Stimulated activated CD4-positive, alpha-beta T cell treated with anti-CD3 and anti-CD28 coated beads, TNF-alpha, amount 100 ng/mL, for 48 hours (primary cell): ENCODE measurements around the gene CACNG3.
"Not testable (repeated sequence)": the region's sequence is repeated elsewhere in the genome, so short reads cannot be mapped to it uniquely, and the experiment has no call there.

ENCODE experiments used
- DNase-seq, 3 donors: peaks; one replicate each; pipeline ENCODE4 v3.0.0-alpha.2; 2020; ENCODE audit warnings: low read depth in 3 of 3

Gene CACNG3

DNA sequence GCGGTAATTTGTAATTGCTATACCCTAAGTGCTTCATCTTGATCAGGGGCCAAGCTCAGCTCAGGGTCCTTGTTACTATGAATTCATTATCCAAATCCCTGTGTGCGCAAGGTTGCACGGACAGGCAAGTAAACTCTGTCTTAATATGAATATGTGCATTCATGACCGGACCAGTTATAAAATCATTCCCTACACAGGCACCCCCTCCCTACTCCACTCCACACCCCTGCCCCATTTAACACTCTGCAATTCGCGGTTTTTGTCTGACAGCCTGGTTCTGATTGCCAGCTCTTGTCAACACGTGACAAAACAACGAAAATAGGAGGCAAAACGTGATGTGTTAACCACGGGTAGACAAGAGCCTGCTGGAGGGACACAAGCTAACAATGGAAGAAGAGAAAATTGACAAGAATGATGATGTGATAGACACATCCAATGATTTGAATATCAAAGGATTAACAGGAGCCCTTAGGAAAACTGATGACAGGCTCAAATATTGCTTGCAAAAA lies 76.5 kb downstream of the CACNG3 start:
- DNase-seq, result no peak

DNA sequence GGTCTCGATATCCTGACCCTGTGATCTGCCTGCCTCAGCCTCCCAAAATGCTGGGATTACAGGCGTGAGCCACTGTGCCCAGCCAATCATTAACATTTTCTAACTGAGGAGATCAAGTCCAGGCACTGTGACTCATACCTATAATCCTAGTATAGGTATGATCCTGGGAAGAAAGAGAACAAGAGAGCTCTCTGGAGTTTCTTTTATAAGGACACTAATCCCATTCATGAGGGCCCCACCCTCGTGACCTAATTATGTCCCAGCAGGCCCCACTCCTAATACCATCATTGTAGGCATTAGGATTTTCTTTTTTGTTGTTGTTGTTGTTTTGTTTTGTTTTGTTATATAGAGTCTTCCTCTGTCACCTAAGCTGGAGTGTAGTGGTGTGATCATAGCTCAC lies 80.4 kb downstream of the CACNG3 start:
- no peak for DNase-seq

DNA sequence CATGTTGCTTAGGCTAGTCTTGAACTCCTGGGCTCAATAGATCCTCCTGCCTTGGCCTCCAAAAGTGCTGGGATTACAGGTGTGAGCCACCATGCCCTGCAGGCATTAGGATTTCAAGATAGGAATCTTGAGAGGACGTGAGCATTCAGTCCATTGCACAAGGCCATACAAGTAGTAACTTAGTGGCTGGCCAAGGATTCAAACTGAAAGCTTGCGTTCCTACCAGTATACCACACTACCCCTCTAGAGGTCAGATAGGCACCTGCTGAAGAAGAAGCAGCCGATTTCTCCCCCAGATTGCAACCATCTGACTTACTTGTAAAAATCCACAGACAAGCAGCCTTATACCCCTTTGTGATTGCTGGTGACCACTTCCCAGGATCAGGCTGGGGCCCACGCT lies 80.9 kb downstream of the CACNG3 start:
- no peak for DNase-seq

DNA sequence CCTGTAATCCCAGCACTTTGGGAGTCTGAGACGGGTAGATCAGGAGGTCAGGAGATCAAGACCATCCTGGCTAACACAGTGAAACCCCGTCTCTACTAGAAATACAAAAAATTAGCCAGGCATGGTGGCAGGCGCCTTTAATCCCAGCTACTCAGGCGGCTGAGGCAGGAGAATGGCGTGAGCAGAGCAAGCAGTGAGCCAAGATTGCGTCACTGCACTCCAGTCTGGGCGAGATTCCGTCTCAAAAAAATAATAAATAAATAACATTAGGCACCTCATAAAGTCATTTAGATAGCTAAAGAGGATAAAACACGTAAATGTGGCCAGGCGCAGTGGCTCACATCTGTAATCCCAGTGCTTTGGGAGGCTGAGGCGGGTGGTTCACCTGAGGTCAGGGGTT lies 87.7 kb downstream of the CACNG3 start:
- not testable (repeated sequence) for DNase-seq

DNA sequence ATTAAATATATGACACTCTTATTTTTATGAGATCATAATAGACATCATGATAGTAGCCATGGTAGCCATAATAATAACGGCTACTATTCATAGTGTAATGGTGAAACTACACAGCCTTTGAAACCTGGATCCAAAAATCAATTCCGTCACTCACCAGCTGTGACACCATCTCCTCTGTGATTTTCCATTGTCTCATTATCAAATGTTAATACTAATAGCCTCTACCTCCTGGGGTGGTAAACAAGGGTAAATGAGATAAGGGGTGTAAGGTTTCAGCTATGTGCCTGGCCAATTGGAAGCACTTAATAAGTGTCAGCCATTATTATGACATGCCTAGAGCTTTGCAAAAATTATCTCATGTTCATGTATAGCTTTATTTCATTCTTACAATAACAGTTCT lies 88.6 kb downstream of the CACNG3 start:
- DNase-seq, result no peak

DNA sequence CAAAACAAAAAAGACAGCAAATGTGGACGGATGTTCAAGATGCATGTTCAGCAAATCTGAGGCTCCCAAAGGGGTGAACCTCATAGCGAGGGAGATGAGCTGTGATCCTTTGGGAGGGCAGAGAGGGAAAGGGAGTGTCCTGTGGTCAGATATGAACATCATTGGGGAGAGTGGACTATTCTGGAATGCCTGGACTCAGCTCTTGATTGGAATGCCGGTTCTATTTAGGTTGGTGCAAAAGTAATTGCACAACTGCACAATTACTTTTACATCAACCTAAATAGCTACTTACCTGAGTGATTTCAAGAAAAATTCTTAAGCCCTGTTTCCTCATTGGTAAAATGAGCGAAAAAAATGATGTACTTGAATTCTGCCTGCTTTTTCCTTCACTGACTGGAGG lies 89.6 kb downstream of the CACNG3 start:
- no peak for DNase-seq

DNA sequence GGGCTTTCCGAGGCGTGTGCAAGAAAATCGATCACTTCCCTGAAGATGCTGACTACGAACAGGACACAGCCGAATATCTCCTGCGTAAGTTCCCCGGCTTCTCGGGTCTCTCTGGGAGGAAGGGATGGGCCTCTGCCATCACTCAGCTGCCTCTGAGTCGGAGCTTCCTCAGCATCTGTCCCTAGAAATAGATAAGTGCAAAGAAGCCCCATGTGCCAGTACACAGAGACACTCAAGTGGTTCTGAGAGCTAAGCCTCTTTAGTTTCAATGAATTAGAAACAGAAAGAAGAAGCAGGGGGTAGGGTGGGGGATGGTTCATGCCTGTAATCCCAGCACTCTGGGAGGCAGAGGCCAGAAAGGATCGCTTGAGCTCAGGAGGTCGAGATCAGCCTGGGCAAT lies 90.6 kb downstream of the CACNG3 start:
- DNase-seq, result no peak

DNA sequence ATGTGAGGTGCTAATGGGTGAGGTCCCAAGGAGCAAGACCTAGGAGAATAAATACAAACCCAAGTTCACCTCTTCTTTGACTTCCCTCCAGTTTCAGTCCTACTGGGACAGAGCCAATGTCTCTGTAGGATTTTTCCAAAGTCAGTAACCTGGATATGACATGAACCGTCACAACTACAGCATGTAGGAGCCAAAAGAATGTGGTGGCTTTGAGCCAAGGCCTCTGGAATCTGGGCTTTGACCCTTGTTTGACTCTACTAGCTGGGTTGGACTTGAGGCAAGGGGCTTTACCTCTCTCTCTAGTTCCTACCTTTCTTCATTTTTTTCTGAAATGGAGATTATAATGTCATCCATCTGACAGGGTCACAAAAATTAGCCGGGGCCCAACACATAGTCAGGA lies 91.4 kb downstream of the CACNG3 start:
- no peak for DNase-seq

DNA sequence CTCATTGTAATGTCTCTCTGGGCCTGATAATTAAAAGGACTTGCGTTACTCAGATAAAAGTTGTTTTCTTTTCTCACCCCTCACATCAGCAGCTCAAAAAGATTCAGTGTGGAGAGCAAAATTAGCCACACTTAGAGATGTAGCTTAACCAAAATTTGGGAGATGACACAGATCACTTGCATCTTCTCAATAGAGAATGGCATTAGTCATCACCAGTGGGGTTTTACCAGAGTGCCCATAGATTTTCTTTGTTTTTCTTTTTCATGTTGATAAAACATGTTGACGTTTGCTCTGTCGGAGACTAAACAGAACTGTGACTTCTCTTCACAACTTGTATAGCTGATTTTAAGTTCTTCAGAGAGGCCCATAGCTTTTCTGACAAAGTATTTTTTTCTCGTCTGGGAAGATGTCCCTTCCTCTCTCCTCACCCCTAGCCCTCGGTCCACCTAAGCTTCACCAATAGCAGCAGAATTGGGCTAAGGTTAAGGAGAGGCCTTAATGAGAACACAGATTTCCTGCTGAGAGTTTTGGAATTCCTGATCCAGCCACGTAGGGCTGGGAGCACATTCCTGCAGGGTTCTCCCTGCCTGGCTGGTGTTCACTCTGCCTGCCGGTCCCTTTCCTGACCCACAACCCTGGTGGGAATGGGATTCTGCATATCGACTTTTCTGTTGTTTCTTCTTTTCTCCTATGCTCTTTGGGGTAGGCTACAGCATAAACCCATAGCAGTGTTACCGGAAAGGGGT lies 92.6 kb downstream of the CACNG3 start:
- DNase-seq, result no peak

DNA sequence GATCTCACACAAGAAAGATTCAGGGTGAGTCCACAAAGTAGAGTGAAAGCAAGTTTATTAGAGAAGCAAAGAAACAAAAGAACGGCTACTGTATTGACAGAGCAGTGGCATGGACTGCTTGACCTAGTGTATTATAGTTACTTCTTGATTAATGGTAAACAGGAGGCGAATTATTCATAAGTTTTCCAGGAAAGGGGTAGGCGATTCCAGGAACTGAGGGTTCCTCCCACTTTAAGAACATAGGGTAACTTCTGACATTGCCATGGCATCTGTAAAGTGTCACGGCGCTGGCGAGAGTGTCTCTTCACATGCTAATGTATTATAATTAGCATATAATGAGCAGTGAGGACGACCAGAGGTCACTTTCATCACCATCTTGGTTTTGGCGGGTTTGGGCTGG lies 93.2 kb downstream of the CACNG3 start:
- DNase-seq, result no peak

DNA sequence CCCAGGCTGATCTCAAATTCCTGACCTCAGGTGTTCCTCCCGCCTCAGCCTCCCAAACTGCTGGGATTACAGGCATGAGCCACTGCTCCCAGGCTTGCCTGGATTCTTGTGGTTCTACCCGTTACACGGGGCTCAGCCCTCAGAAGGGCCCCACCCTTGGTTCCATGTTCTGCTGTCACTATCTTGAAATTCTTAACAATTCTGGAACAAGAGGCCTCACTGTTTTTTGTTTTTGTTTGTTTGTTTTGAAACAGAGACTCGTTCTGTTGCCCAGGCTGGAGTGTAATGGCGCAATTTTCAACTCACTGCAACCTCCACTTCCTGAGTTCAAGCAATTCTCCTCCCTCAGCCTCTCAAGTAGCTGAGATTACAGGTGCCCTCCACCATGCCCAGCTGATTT lies 96.6 kb downstream of the CACNG3 start:
- DNase-seq, result no peak

DNA sequence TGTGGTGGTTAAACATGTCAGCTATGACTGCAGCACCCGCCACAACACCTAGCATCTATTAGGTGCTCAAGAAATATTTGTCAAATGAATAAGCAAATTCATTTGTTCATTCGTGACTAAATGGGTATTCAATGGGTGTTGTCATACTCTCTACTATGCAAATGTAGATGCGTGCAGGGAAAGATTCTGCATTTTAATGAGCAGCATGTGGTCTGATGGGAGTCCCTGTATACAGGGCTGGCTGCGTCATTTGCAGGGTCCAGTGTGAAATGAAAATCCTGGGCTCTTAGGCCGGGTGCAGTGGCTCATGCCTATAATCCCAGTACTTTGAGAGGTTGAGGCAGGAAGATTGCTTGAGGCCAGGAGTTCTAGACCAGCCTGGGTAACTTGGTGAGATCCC lies 97.5 kb downstream of the CACNG3 start:
- DNase-seq, result no peak

DNA sequence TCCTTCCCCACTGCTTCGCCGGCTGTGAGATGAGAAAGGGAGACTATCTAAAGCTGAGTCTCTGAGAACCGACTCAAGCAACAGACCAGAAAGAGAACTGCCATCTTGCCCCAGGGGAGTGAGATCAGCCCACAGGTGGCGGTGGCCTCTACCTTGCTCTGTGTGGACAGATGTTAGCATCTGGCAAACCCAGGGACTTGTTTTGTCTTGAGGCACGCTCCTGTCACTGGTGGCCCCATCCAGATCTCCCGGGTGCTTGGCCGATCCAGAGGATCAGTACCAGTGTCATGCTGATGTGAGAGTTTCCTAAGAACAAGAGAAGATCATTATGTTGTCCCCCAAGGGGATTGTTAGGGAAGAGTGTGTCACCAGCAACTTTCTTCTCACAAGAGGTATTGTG lies 101.4 kb downstream of the CACNG3 start:
- no peak for DNase-seq

DNA sequence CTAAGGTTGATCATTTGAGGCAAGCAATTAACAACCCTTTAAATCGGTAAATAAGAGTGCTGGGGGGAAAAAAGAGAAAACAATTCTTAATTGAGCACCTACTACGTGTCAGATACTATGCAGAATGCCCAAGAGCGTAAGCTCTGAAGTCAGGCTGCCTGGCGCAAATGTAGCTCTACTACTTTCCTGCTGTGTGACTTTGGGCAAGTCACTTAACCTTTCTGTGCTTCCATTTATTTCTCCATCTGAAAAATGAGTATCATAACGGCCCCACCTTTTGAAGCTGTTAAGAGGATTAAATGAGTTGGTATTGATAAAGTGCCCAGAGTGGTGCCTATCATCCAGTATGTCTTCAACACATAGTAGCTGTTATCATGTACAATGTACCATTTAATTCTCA lies 102.0 kb downstream of the CACNG3 start:
- no peak for DNase-seq

DNA sequence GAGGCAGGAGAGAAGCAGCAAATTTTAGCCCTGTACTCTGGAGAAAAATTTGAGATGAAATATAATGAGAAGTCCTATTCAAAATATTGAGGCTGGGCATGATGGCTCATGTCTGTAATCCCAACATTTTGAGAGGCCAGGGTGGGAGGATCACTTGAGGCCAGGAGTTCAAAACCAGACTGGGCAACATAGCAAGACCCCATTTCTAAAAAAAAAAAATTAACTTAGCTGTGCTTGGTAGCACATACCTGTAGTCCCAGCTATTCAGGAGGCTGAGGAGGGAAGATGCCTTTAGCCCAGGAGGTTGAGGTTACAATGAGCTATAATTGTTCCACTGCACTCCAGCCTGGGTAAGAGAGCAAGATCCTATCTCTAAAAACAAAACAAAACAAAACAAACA lies 103.4 kb downstream of the CACNG3 start:
- DNase-seq, result no peak

DNA sequence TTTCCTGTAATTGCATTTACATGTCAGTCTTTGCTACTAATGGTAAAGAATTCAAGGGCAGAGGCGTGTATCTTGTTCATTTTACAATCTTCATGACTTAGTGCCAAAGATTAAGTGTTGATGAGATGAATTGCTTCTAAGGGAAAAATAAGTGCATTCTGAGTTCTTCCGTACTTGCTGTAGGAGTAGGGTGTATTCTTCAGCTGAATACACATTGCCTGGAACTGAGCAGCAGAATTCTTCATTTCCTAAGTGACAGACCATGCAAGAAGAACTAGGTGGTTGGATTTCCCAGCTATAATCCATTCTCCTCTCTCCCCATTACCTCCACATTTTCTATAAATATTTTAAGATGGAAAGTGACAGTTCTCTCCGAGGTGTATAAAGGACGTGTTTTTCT lies 104.8 kb downstream of the CACNG3 start:
- DNase-seq, result no peak

DNA sequence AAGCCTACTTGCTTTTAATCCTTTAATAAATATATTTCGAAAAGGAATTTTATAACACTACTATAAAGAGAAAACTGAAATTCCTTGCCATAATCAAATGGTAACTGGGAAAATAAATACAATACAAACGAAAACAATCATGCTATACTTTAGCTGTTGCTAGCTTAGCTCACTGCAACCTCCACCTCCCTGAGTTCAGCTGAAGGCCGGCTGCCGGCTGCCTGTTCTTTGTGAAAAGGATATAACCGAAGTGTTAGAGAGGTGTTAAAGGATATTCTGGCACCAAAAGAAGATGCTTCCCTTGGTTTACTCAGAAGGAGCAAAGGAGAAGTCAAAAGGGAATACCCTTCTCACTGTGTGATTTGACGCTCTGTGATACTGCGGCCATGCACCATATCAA lies 108.5 kb downstream of the CACNG3 start:
- no peak for DNase-seq

DNA sequence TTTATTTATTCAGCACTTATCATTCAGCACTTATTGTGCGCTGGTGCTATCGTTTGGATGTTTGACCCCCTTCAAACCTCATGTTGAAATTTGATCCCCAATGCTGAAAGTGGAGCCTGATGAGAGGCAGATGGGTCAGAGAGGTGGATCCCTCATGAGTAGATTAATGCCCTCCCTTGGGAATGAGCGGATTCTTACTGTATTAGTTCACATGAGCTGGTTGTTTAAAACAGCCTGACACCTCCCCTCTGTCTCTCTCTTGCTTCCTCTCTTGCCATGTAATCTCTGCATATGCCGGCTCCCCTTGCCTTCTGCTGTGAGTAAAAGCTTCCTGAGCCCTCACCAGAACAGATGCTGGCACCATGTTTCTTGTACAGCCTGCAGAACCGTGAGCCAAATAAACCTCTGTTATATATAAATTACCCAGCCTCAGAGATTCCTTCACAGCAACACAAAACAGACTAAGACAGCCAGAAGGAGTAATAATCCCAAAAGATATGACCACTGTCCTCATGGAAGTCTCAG lies 111.1 kb downstream of the CACNG3 start:
- no peak for DNase-seq

DNA sequence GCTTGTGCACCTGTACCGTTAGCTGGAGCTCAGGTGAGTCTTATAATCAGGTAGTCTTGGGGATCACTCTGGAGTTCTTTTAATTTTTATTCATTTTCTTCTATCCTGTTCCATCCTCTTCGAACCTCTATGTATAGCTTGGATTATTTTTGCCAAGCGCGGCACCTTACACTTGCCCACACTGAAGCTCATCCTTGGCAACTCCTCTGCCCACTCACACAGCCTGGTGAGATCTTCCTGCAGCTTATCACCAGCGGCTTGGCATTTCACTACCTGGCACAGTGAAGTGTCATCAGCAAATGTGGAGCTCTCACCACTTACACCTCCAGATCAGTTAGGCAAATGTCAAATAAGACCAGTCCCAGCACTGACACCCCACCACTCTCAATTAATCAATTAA lies 116.7 kb downstream of the CACNG3 start:
- no peak for DNase-seq

DNA sequence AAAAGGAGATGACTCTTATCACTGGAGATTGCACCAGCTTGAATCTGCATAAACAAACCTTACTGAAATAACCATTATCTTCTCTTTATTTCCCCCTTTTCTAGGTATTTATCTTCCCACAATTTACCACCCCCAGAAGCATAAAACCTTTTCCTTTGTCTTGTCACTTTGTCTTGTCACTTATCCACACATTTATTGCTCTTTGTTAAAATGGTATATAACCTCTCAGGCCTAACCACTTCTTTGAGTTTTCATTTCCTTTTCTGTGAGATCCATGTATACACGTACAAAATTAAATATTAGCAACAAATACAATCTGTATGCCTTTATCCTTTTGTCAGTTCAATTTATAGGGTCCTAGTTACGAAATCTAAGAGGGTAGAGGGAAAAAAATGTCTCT lies 122.9 kb downstream of the CACNG3 start:
- no peak for DNase-seq

DNA sequence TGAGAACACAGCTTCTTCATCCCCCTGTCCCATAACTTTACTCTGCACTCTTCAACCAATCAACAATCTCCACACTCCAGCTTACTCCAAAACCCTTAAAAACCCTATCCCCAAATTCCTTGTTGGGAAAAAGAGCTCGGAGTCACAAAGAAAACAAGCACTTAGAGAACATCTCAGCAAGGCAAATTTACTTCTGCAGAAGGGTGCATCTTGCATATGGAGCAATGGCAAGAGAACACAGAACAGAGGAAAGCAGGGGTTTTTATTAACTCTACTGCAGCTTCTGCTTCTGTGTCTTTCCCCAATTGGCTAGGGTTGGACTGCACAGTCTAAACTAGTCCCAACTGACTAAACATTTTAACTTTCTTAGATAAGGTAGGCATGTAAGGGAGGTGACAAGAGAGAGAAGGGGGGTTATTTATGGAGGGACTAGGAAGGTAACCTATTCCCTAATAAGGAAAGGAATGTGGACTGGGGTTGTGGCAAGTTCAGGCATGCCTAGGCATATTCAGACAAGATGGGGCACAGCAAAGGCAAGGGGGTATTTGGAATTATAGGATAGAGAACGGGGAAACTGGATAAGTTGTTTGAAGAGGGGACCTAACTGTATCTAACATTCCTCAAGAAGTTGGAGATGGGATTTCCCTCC lies 125.5 kb downstream of the CACNG3 start:
- DNase-seq, result no peak

DNA sequence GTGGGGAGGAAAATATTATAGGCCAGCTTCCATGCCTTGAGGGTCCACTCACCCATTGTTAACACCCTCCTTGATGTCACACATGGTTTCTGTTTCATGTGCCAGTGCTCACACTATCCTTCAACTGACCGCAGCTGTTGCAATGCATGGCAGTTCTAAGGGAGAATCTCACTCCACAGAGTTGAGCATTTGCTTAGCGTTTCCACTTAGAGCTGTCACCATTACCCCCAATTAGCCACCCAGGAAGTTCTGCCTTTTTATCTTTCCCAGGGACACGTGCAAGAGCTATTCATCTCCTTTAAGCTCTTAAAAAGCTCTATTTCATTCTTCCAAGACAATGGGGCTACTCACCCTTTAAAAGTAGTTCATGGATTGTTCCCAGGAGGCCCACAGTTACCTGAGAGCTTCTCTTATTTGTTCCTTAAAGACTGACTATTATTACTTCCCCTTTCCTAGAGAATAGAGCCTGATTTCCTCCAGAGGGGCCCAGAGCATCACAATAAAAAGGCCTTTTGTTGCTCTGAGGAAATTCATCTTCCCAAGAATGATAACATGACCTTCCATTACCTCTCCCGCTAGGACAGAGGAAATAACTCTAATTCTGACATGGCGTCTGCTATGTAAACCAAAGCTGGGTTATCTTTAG lies 126.8 kb downstream of the CACNG3 start:
- no peak for DNase-seq

DNA sequence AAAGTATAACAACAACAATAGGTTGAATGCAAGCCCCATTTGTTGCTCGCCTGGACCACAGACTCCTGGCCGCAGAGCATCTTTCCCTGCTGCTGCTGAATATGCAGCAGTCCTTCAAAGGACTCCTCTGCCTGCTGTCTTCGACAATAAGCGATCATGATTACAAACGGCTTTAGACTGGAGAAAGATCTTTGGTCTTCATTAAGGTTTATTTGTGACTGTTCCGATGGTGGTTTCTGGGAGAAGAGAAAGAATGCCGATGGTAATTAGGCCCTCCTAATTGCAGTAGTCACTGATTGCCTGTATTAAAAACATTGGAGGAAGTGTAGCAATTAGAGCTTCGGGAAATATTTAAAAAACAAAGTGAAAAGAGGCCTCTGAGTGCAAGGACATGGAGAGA lies 138.2 kb downstream of the CACNG3 start:
- no peak for DNase-seq
